HuH-7.5 (cell line): ENCODE data around the gene RPLP2.

ENCODE experiments used
- DNase-seq: peaks from one replicate; pipeline ENCODE4 v3.0.0; 2011; ENCODE audit warnings: low spot score

RPLP2 gene

DNA sequence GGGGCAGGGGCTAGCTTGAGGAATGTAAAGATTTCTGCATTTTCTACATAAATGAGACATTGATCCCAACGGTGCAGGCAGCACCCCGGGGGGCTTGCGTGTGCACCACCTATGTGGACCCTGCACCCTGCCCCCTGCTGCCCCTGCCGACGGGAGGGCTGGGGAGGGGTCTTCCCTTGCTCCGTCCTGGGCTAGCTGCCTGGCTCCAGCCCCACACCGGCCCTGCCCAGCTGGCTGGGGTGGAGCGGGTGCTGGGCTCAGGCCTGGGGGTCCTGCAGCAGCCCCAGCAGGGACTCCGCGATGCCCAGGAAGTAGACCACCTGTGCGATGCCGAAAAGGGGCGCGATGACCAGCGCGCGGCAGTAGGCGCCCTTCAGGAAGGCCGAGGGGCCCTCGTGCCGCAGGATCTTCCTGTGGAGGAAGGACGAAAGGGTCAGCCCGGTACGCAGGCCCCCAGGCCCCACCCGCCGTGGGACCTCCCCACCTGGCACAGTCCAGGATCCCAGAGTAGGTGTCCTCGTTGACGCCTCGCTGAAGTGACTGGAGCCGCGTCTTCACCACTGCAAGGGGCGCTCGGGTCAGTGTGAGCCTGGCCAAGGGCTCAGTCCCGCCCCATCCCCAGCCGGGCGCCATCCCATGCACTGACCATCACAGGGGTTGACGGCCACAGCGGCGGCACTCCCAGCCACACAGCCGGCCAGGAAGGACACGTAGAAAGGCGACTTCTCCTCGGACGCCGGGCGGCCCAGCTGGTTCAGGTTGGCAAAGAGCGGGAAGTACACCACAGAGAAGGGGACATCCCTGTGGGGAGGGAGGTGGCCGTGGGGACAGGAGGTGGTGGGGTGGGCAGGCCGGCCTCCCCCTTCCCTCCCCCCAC lies 17.9 kb upstream of the RPLP2 start:
- DNase-seq = no peak

DNA sequence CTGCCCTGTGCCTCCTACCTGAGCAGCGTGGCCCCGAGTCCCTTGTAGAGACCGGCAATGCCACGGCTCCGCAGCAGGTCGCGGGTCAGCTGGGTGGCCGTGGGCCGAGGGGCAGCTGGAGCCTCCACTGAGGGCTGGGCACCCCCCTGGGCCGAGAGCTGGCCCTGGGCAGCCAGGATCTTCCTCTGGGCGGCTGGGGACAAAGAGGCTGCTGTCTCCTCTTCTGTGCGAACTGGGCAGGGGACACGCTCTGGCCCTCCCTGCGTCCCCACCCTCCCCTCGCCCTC lies 17.3 kb upstream of the RPLP2 start:
- no peak for DNase-seq

DNA sequence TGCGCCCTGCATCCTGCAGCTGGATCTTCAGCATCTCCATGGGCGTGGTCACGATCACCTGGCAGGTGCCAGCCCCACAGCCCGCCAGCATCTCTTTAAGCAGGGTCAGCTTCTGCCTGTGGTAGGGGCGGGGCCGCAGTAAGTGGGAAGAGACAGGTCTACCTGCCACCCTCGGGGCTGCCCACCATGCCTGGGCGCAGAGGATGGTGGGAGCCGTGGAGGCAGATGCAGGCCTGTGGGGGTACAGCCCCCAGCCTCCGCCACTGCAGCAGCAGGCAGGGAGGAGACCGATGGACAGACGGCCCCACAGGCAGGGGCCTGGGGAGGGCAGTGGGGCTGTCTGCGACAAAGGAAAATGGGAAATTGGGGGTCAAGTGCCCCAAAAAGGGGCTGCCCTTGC lies 16.9 kb upstream of the RPLP2 start:
- DNase-seq = no peak

DNA sequence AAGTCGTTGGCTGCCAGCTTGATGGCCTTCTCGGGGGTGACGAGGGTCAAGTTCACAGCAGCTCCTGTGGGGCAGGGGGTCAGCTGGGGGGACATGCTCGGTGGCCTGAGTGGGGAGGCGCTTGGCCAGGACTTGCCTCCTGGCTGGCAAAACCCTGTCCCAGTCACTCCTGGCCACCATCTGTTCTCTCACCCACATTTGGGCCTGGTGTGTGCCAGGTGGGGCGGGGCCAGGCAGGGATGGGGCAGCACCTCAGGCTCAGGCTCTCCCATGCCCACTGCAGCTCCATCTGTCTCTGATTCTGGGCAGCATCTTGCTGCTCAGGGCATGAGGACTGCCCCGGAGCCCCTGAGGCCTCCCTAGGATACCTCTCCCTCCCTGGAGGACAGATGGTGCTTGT lies 16.2 kb upstream of the RPLP2 start:
- DNase-seq = no peak

DNA sequence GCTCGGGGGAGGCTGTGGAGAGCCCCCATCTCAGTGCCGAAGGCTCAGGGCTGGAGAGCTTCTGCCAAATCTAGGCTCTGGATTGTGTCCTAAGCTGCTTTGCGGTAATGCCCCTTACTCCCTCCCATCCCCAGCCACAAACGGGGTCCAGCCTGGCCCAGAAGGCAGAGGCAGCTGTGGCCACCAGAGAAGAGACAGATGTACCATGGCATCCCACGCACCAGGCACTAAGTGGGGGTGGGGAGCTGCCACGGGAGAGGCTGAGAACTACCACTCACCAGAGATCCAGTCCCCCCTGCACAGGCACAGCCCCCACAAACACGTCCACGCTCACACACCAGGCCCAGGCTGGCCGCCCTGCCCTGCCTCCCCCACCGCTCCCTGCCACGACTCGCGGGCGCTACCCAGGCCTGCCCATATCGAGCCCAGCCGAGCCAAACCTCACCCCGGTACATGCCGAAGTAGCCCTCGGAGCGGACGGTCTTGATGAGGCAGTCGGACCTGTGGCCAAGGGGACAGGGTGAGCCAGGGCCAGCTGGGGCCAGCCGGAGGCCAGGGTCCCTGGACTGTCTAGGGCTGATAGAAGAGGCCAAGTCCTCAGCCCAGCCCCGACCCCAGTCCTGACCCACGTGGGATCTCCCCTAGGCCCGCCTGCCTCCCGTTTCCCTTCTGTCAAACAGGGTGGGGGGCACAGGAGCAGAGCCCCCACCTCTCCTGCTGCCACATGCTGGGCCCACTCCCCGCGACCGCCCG lies 15.6 kb upstream of the RPLP2 start:
- no peak for DNase-seq

DNA sequence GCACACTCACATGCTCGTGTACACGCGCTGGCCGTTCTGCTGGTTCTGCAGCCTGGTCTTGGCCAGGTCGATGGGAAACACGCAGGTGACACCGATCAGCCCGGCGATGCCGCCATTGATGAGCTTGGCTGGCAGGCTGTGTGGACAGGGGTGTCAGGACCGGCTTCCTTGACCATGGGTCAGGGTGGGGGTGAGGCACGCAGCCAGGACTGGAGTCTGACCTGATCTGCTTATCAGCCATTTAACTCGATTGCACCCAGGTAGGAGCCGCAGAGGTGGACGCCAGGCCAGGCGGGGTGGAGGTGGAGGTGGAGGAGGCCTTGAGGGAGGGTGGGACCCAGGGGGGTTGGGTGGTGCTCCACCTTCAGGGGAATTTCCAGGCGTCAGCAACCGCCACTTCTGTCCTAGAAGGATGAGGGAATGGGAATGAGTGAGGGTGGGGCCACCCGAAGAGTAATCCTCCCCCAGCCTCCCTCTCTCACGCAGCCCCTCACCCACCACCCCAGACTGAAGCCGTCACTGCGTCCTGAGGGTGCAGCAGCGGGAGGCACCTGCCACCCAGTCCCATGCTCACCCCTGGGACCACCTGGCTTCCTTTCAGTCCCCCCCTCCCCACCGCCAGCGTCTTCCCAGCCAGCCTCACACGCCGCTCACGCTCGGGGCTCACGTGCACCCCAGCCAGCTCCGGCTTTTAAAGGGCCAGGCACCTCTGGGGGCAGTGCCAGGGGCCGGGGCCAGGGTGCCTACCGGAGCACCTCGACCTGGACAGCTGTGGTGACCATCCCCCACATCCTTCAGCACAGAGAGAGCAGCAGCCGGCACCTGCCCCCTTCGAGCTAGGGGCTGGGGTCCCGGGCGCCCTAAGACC lies 14.8 kb upstream of the RPLP2 start:
- no peak for DNase-seq

DNA sequence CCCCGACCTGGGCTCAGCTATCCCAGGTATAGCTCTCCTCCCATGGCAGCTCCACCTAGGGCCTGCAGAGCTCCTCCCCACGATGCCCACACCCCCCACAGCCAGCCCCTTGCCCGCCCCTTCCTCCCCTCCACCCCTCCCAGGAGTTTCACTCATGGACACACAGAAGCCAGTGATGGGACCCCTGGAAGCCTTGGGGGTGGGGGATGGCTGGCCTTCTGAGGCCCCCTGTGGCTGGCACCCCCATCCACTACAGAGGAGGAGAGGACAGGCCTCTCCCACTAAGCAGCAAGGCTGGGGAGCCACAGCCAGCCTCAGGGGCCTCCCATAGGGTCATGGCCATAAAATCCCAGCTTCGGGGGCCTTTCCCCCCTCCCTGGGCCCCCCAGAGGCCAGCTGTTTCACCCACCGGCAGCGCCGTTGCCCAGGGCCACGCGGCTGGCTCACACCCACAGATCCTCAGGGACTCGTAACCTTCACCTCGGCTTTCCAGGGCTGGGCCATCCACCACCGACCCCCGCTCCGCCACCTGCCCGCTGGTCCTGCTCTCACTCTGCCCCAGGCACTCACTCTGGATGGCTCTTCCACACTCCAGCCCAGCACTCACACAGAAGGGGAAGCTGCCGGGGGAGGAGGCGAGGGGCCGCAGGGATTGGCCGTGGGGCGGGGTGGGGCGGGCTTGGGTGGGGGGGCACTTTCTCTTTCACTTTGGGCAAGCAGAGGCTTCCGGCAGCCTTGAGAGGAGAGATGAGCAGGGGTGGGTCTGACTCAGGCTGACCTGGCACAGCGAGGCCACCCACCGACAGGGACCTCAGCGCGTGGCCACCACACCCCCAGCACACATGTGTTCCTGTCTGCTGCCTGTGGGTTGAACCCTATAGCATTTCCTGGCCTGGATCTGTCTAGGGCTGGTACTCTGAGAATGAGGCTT lies 13.9 kb upstream of the RPLP2 start:
- DNase-seq = no peak

DNA sequence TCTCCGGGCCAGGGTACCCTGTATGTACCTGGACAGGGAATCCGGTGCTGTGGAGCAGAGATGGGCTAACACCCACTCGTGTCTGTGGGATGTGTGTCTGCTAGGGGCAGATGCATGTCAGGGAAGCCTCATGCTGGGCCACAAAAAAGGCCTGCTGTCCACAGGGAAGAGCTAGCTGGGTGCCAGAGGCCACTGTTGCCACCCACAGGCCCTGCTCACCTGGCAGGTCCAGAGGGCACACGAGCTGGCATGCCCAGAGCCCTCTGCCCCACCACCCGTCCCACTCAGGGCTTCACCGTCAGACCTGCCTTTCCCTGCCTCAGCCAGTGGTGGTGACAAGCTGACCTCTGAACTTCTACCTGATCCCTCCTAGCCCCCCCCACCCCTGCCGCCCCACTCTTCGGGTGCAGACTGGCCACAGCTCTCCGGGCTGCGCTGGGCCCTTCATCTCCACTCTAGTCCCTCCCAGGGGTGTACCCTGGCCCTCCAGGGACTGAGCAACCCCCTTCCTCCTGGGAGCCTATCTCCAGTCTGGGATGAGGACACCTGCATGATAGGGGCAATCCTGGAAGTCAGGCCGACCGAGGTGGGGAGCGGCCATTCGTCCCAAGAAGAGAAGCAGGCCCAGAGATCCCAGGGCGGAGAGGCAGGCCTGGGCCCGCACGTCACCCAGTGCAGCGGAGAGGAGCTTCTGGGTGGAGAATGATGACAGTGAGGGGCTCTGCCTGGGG lies 13.0 kb upstream of the RPLP2 start:
- no peak for DNase-seq

DNA sequence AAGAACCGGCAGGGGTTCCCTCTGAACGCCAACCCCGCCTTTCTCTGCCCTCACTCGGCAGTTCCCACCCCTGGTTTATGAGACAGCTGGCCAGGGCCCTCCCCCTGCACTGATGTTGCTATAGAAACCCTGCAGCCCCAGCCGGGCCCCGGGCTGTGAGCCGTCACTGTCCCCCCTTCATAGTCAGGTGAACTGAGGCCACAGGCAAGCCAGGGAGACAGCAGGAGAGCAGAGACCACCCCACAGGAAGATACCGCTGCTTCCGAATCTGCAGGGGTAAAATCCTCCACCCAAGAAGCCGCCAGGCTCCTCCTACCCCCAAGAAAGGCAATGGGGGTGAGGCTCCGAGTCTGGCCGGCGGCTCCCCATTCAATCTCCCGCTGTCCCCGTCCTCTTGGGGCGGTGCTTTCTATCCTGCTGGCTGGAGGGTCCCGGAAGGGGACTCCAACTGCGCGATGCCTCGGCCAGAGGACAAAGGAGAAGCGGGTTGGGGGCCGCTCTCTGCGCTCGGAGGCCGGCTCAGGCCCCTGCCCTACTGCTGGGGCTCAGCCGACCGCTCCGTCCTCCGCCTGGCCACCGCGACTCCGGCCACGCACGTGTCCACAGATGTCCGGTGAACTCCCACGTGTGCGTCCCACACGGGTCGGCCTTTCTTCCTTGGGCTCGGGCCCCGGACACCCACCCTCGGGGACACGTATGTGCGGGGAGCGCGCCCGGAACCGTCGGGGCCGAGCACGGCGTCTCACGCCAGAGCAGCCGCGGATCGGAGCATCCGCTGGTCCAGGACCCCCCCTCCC lies 12.3 kb upstream of the RPLP2 start:
- peak; percentile 89 for DNase-seq

DNA sequence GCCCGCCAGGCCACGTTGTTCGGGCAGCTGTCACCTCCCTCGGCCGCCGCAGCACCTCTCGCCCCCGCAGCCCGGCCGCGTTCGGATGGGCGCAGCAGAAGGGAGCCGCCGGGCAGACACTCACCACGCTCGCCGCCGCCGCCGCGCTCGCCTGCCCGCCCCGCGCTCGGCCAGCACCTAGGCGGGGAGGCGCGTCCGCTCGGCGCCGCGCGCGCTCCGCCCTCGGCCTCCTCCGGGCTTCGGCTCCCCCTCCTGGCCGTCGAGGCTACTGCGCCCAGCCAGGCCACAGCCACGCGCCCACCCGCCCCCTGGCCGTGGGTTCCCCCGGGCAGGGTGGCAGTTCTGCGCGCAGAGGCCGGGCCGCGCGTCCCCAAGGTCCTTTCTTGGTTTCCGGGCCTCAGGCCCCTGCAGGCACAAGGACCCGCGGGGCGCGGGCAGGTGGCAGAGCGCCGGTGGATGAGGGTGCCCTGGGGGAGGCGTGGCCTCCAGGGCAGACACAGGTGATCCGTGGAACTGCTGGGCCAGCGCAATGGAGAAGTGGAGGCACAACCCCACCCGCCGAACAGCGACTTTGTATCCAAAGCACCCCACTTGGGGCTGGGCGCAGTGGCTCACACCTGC lies 11.6 kb upstream of the RPLP2 start, which contains the start of gene SLC25A22:
Gene SLC25A22, minus strand, starts transcription at position 189 of the 621 bp plus-strand sequence. CDS start 3,275 bp downstream, outside the sequence.
- peak; percentile 97 for DNase-seq

DNA sequence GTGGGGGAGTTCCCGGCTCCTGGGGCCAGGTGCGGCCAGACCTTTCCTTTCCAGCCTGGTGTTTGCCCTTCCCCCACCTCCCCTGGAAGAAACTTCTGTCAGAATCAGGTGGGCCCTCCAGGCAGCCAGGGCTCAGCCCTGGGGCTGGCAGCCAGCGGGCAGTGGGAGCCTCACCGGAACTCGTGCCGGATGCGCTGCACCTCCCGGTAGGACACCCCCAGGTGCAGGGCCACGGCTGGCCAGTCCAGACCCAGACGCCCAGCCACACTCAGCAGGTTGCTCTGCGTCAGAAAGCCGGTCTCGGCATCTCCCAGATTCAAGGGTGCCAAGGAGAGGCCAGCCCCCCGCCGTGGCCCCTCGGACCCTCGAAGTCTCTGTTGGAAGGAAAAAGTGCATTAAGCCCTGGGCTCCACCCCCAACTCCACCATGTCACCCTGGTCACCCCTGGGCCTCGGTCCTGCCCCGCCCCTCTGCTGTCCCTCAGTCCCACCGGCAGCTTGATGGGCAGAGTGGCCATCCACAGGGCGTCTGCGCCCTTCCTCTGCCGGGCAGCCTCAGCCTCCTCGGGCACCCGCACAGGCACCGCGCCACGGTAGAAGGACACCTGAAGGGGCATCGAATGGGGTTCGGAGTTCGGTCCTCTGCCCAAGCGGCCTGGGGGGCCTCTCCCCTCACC lies 10.0 kb upstream of the RPLP2 start:
- DNase-seq = no peak

DNA sequence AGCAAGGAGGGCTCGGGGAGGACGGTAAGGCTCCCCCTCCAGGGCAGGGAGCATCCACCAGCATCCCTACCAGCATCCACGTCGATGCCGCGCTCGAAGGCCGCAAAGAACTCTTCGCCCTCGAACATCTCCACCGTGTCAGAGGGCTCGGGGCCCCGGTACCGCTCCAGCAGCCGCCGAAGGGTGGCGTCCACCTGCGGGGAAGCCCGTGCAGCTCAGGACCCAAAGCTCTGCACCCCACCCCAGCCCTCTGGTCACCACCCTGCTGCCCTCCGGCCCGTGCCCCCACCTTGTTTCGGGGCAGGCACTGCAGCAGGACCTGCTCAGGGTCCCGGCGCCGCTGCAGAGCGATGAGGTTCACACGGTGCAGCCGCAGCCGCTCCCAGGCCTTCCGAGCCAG lies 9.3 kb upstream of the RPLP2 start:
- no peak for DNase-seq

DNA sequence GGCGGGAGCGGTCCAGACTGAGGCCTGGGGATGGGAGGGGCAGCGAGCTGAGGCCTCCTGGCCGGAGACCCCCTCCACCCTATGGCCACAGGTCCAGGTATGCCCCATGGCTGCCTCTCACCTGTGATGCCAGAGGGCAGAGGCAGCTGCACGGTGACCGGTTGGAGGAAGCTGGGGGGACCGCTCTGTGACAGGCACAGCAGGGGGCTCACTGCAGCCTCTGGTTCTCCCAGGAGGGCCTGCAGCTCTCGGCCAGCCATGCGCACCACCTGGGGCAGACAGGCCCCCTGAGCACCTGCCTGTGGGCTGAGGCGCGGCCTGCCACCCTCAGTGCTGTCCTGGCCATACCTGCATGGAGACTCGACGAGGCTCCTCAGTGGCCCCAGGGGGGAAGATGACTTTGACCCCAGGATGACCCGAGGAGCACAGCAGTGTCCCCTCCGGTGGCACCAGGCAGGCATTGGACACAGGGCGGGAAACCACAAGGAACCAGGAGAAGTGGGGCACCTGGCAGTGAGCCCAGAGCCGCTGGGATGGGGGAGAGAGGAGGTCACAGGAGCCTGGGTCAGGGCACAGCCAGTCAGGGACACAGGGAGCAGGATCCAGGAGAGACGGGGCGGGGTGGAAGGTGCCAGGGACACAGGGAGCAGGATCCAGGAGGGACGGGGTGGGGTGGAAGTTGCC lies 8.5 kb upstream of the RPLP2 start:
- no peak for DNase-seq

DNA sequence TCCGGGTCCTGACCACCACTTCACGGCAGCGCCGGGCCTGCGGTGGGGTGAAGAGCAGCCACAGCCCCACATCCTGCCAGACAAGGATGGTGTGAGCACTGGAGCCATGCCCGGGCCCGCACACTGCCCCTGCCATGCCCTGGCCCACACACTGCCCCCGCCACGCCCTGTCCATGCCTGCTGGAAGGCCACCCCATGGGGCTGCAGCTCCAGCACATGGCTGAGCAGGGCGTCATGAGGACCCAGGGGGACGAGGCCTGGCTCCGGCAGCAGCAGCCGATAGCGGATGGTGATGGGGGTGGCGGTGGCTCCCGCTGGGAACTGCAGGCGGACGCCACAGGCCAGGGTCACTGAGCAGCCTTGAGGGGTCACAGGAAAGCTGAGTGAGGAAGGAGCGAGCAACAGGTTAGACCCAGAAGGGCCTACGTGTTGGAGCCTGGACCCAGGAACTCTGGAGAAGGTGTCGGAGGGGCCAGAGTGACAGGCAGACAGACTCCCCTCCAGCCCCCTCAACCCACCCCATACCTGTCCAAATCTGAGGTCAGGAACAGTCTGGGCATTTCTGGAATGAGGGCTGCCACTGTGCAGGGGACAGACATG lies 7.6 kb upstream of the RPLP2 start:
- DNase-seq = no peak

DNA sequence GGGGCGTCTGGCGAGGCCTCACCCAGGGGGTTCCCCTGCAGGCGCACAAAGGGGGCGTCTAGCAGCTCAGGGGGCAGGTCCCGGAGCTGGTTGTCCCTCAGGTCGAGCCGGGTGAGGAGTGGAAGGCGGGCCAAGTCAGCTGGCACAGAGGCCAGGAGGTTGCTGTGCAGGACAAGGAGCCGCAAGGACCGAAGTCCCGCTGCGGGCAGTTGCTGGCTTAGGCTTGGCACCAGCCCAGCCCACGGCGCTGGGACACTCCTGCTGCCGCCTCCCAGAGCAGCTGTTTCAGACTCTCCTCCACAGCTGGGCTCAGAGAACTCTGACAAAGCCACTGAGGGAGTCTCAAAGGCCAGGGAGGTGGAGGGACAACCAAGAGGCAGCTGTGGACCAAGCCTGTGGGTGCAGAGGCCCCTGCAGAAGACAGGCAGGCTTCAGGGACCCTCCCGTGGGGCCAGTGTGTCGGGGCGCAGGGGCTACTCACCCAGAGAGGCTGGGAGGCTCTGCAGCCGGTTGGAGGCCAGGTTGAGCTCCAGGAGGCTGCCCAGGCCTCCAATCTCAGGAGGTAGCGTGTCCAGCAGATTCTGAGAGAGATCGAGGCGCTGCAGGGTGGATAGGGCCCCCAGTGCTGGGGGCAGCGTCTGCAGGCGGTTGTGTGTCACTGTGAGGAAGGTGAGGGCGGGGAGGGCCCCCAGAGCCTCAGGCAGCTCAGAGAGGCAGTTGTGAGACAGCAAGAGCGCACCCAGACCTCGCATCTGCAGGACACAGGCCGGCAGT lies 6.9 kb upstream of the RPLP2 start:
- no peak for DNase-seq

DNA sequence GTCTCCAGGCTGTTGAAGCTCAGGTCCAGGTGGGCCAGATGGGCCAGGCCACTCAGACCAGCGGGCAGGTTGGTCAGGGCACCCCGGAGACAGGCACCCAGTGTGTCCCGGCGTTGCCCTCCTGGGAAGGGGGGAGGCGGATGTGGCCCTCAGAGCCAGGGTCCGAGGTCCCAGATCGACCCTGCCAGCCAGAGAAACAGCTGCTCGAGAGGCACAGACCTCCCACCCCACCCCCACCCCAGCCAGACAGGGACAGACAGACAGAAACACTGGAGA lies 6.4 kb upstream of the RPLP2 start:
- DNase-seq = no peak
